ENCODE data around the gene LZTR1. TPM values are rescaled to one million over a fixed set of nuclear protein-coding genes. Genes with fewer than 3 reads are reported as not detected.

The LZTR1 gene
- total and polyA plus RNA-seq, 10 donors = 21.9 to 76.2 (median 54.2) TPM

- Histone ChIP-seq H3K4me3 (no peak overlapping the region), H3K9me3 (no peaks in the 10 kb centered on the region), H3K36me3 (peaks cover 3 to 100% (median 68%) of the 10 kb centered on the region in 6 donors), H3K27me3 (replicated peaks in 1 of 7) (no peaks in the 10 kb centered on the region), H3K27ac (no peak overlapping the region), H3K4me1 (peaks cover 0 to 10% (median 0%) of the 10 kb centered on the region in 6 donors)
- DNase-seq = no peak
- TF ChIP-seq POLR2AphosphoS5 (IDR thresholded peaks at IDR 0.05) (no peak), POLR2A (IDR thresholded peaks at IDR 0.05) (no peak), CTCF (IDR thresholded peaks at IDR 0.05 in 8 of 11, conservative IDR thresholded peaks at IDR 0.05 in 3 of 11) (no peak)
- WGBS, 5 donors = 84 to 92% (median 89%) methylated on average over 6 to 21 of the region's 21 CpGs
- intact Hi-C loops (cut with DNase I; ENCODE audit: low total_unique reads) = no loop called here
Measured at GRCh38 chr22:20990184-20991180, 8.4 kb downstream of the LZTR1 start.

GRCh38 chr22:20991252-20992055 lies 9.4 kb downstream of the LZTR1 start:
- Histone ChIP-seq H3K4me3 (no peak overlapping the region), H3K27me3 (replicated peaks in 1 of 7) (no peaks in the 10 kb centered on the region), H3K4me1 (peaks cover 0 to 10% (median 0%) of the 10 kb centered on the region in 6 donors), H3K27ac (no peak overlapping the region), H3K36me3 (peaks cover 3 to 100% (median 71%) of the 10 kb centered on the region in 6 donors), H3K9me3 (no peaks in the 10 kb centered on the region)
- DNase-seq = no peak
- 87 to 97% (median 94%) methylated on average over 14 to 24 of the region's 24 CpGs for WGBS, 5 donors
- intact Hi-C loops (cut with DNase I; ENCODE audit: low total_unique reads) = no loop called here
- TF ChIP-seq POLR2A (IDR thresholded peaks at IDR 0.05) = no peak

GRCh38 chr22:20992056-20992442 lies 10.0 kb downstream of the LZTR1 start:
- H3K36me3 ChIP-seq = peaks cover 3 to 100% (median 71%) of the 10 kb centered on the region in 6 donors
- no peaks in the 10 kb centered on the region for H3K9me3 ChIP-seq
- no peak overlapping the region for H3K27ac ChIP-seq
- no peaks in the 10 kb centered on the region for H3K27me3 ChIP-seq (replicated peaks in 1 of 7)
- WGBS, 5 donors = 89 to 93% (median 91%) methylated on average over 5 to 7 of the region's 7 CpGs
- TF ChIP-seq POLR2A (IDR thresholded peaks at IDR 0.05) (no peak), CTCF (IDR thresholded peaks at IDR 0.05 in 8 of 11, conservative IDR thresholded peaks at IDR 0.05 in 3 of 11) (no peak), POLR2AphosphoS5 (IDR thresholded peaks at IDR 0.05) (no peak)
- H3K4me1 ChIP-seq = peaks cover 0 to 10% (median 0%) of the 10 kb centered on the region in 6 donors
- H3K4me3 ChIP-seq = no peak overlapping the region
- no peak for DNase-seq
- intact Hi-C loops (cut with DNase I; ENCODE audit: low total_unique reads) = no loop called here

- Histone ChIP-seq H3K4me3 (no peak overlapping the region), H3K9me3 (no peaks in the 10 kb centered on the region), H3K27ac (no peak overlapping the region), H3K27me3 (replicated peaks in 1 of 7) (no peaks in the 10 kb centered on the region), H3K36me3 (peaks cover 3 to 100% (median 71%) of the 10 kb centered on the region in 6 donors), H3K4me1 (peaks cover 0 to 10% (median 0%) of the 10 kb centered on the region in 6 donors)
- TF ChIP-seq POLR2A (IDR thresholded peaks at IDR 0.05) (no peak), CTCF (IDR thresholded peaks at IDR 0.05 in 8 of 11, conservative IDR thresholded peaks at IDR 0.05 in 3 of 11) (no peak), POLR2AphosphoS5 (IDR thresholded peaks at IDR 0.05) (no peak)
- DNase-seq = no peak
- 89 to 94% (median 90%) methylated on average over 17 to 21 of the region's 21 CpGs for WGBS, 5 donors
- intact Hi-C loops (cut with DNase I; ENCODE audit: low total_unique reads) = no loop called here
Measured at GRCh38 chr22:20992456-20993303, 10.6 kb downstream of the LZTR1 start.

Measured in spleen (tissue), 11 donors.